Central memory CD4-positive, alpha-beta T cell (primary cell): ENCODE measurements around the gene IL24.
"Not testable (repeated sequence)": the region's sequence is repeated elsewhere in the genome, so short reads cannot be mapped to it uniquely, and the experiment has no call there.

Experiments used
- DNase-seq: peaks from one replicate; pipeline ENCODE4 v3.0.0; 2022

IL24 gene

DNA sequence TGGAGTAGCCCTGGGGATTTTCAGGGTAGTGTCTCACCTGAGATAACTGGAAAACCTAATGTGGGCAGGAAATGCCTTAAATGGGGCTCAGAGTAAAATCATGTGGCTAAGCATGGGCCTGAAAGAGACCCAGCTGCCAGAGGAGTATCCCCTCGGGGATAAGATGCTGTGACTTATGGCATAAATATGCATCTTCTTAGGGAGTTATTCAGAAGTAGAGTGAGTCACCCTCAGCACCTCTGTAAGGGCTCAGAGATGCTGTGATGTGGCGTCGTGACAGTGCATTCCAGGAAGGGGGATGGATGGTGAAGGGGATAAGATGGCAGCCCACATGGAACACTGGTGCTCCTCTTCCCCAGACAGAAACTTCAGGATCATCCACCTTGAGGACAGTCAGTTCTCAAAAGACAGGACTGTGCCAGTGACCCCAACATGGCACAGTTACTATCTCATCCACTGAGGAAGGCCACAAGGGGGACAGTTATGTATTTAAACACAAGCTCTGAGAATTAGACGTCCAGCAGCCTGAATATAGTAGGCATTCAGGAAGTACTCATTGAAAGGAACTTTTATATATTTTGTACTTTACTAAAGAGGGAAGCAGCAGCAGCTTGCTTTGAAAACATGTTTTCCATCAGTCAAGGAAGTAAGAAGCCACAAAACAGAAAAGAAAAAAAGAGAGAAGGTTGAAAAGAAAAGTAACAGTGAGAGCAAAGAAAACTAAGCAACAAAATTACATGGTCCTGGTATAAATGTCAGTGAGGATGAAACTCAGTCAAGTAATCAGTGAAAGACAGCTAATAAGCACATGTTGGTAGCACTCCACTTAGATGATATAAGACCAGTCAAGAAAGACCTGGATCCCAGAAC lies 8.3 kb downstream of the IL24 start:
- no peak for DNase-seq

DNA sequence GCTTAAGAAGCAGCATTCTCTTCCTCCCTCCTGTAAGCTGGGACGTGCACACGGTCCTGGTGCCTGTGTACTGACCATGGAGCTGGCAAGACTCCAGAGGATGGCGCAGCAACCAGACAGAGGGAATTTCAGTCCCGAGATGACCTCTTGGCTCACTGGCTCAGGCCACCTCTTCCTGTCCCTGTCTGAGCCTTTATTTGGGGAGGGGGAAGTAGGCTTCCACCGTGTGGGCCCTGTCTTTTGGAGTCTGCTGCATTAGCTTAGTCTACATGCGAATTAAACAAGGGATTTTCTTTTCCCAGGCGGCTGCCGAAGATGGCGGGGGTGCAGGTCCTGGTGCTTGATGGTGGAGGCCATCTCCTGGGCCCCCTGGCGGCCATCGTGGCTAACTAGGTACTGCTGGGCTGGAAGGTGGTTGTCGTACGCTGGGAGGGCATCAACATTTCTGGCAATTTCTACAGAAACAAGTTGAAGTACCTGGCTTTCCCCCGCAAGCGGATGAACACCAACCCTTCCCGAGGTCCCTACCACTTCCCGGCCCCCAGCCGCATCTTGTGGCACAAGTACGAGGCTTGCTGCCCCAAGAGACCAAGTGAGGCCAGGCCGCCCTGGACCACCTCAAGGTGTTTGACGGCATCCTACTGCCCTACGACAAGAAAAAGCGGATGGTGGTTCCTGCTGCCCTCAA lies 10.2 kb downstream of the IL24 start:
- no peak for DNase-seq

DNA sequence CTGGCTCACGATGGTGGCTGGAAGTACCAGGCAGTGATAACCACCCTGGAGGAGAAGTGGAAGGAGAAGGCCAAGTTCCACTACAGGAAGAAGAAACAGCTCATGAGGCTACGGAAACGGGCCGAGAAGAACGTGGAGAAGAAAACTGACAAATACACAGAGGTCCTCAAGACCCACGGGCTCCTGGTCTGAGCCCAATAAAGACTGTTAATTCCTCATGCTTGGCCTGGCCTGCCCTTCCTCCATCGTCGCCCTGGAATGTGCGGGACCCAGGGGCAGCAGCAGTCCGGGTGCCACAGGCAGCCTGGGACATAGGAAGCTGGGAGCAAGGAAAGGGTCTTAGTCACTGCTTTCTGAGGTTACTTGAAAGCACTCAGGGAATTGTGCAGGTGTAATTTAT lies 10.8 kb downstream of the IL24 start:
- DNase-seq: no peak

DNA sequence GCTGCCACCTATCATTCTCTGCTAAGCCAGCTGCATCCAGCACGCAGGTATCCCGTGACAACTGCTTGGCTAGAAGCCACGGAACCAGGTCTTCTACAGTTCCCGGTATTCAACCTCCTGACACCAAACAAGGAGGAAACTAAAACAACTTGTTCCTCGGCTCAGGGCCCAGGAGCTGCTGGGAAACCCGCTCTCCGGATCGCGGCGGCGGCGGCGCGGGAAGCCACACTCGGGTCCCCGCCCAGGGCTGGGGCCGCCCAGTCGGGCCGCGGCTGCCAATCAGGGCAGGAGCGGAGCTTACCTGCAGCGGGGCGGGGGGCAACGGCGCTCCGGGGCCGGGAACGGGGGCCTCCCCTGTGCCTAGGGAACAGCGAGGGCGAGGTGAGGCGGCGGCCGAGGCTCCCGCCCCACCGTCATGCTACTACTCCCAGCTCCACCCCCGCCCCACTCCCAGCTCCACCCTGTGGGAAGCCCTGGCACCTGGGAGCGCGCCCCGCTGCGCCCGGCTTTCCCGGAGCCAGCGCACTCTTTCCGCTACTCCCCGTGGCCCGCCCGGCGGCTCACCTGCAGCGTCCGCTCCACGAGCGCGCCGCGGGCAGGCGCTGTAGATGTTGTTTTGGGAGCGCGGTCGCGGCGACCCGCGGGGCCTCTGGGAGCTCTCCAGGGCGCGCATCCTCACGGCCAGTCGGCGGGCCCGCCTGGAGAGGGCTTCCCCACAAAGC lies 12.1 kb downstream of the IL24 start:
- DNase-seq: peak; percentile 53

DNA sequence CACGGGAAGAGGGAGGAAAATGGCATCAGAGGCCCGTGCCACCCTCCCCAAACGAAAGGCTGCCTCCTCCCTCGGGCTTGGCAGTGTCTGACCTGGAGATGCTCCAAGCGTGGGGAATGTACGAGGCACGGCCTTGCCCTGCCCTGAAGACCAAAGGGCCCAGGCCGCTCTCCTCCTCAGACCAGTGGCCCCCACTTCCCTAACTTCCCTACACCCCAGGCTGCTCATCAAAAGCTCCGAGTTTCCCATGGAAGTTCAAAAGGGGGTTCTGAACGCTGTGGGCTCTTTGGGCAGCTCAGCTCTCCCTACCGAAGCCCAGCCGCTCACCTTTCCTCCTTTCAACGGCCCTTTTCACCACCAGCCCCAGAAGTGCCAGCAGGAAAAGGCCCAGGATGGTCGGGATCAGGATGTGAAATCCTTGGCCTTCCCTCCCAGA lies 12.7 kb downstream of the IL24 start:
- no peak for DNase-seq

DNA sequence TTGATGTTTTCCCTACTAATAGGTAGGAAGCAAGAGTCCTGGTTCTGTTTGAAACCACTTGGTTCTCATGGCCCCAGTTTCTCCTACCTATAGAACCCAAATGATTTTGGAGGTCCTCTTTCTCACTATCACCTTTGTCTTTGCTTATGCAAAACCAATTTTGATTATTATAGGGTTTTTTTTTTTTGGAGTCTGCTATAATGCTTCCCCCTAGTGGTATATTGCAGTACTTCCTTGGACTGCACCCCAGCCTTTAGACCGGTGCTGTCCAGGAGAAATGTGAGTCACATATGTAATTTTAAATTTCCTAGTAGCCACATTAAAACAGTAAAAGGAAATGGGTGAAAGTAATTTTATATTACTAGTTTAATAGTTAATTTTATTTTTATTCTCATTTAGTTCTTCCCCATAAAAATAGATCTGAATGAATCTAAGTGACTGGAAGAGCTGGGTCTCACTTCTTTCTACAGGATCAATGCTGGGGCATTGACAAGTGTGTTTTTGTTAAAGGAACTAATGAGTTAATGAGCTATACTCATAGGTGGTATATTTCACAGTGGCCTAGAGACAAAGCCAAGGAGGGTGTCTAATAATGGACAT lies 13.9 kb downstream of the IL24 start:
- DNase-seq: peak; percentile 47

DNA sequence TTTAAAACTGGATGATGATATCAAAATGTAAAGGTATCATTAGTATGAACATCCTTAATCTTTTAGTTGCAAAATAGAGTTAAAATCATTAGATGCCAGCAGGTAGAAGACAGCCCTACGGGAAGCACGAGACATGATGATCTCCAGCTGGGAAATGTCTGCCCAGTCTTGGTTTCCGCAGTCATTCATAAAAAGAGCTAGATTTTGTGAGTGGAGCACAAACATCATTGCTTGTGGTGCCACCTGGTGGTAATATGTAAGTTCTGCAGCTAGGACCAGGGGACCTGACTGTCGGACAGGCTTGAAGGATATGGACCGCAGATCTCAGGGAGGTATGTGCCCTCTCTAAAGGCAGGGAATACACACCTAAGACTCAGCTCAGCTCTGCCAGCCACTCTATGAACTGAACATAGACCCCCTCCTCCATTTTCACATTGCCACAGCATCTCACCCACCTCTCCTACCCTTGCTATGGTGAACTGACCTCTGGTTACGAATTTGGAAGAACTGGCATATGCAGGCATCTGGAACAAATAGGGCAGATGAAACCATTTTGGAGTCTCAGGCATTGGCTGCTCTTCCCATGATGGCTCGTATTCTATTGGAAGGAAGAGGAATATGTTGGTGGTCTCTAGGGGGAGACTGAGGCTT lies 15.3 kb downstream of the IL24 start:
- DNase-seq: peak; percentile 65

DNA sequence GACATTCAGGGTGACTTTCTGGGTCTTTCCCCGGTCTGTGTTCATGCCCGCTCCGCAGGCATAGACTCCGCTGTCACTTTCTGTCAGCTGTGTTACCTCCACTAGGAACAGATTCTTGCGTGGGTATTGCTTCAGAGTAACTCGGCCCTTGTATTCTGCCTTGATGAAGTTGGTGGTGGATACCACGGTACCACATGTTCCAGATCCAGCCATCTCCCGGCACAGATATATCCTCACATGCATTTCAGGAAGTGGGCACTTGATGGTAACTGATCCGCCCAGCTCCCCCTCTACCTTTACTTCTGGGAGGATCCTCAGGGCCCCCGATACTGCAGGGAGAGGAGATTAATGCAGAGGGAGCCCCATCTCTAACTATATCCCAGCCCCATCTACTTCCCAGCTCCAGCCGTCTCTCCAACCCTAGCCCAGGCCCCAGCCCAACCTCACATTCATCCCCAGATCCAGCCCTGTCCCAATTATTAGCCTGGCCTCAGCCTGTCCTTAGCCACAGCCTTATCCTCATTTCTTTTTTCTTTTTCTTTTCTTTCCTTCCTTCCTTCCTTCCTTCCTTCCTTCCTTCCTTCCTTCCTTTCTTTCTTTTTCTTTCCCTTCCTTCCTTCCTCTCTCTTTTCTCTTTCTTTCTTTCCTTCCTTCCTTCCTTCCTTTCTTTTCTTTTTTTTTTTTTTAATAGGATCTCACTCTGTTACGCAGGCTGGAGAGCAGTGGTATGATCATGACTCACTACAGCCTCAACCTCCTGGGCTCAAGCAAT lies 16.7 kb downstream of the IL24 start:
- no peak for DNase-seq

DNA sequence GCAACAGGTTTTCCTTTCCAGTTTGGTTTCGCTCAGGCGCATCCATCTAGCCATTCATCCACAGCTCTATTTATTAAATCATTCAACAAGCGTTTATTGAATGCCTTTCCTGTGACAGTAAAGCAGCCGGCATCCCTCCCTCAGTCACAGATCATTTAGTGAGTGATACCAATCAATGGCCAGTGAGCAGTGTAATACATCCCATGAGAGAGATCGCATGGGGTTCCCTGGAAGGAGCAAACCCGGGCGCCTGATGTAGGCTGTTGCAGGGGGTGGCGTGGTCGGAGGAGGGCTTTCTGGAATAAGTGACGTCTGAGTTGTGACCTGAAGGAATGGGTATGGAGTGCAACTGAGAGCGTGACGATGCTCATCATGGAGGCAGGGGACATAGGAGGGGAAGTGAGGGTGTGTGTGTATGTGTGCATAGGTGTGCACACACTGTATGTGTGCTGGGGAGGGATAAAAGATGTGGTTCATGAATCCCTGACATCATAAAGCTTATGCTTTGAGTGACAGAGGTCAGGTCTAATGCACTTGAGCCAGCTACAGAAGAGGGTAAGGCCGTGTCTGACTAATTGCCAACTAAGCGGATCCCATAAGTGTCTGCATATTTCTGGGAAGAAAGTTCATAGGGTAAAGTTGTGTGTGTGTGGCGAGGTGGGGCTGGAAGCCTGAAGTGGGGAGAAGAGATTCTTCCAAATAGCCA lies 17.9 kb downstream of the IL24 start:
- DNase-seq: no peak

DNA sequence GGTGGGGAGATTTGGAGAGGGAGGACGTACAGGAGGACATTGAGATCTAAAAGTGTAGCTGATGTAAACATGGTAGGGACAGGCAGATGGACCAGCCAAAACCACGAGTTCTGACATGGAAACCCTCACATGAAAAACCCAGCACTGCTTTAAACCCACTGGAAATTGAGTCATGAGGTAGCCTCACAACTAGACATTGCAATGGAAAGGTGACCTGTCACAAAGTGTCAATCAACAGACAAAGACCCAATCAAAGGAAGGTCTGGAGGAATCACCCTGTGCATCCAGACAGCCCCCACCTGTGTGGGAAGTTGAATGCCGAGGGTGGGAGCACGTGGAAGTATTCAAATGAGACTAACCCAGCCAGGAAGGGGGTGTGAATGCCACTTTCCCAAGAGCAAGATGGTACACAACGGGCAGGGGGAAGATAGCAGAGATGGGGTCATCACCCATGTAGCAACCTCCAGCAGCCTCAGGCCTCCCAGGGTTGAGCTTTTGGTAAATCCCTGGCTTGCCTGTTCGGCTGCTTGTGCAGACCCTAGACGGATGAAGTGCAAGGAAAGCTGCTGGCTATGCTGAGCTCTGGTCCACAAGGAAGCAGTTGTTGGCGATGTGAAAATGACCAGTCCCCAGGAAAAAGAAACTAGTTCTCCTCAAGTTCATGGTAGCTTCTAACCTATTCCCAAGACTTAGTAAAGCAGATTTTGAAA lies 18.9 kb downstream of the IL24 start:
- no peak for DNase-seq

DNA sequence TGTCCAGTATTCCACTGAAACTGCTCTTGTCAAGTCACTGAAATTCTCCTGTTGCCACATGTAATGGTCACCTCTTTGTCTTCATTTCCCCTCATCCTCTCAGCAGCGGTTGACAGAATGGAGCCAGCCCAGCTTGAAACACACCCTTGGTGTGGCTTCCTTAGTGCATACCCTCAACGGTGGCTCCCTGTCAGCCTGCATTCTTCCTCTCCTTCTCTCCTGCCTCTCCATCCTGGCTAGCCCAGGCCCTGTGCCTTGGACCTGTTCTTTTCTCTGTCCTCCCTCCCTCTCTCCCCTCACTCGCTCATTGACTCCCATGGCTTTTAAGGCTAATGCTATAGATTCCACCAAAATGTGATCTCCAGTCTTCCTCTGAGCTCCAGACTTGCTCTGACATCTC lies 20.8 kb downstream of the IL24 start:
- no peak for DNase-seq

DNA sequence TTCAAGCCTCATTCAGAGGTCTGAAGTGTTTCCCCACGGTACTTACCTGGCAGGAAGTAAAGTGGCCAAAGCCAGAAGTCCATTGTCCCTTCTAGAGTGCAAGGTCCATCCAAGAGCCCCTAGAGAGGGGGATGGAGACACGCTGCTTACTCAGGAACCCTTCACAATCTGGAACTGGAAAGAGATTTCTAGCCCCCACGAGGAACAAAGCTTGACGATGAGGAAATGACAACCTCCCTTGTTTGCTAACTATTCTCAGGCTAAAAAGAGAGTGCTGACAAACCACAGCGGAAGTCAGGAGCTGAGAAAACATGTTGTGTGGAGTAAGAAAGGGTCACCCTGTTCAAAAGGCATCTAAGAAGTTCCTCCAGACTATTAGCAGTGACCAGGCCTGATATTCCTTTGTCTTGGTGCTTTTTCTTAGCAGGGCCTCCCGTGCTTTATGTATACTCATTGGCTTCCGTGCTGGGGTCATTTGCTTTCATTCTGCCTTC lies 24.6 kb downstream of the IL24 start, which contains the start of gene FCMR:
Gene FCMR (minus strand): TSS at position 170 of the 494 bp plus-strand sequence. CDS start 87 bp downstream, at position 83.
- DNase-seq: peak; percentile 71

DNA sequence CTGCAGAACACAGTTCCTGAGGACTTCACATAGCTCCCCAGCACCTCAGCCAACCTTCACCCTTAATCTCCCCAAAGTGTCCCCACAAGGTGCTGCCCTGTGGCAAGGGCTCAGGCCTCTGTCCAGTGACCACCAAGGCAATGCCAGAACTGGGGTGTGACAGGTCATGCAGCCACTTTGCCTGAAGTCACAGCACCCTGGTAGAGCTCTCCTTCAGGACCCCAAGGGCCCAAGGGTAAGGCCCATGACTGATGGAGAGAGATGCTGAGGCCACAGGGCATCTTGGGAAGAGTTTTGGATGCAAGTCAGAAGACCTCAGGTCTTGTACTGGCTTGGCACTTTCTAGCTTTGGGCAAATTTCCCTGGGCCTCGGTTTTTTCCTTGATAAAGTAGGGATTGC lies 25.3 kb downstream of the IL24 start:
- no peak for DNase-seq

DNA sequence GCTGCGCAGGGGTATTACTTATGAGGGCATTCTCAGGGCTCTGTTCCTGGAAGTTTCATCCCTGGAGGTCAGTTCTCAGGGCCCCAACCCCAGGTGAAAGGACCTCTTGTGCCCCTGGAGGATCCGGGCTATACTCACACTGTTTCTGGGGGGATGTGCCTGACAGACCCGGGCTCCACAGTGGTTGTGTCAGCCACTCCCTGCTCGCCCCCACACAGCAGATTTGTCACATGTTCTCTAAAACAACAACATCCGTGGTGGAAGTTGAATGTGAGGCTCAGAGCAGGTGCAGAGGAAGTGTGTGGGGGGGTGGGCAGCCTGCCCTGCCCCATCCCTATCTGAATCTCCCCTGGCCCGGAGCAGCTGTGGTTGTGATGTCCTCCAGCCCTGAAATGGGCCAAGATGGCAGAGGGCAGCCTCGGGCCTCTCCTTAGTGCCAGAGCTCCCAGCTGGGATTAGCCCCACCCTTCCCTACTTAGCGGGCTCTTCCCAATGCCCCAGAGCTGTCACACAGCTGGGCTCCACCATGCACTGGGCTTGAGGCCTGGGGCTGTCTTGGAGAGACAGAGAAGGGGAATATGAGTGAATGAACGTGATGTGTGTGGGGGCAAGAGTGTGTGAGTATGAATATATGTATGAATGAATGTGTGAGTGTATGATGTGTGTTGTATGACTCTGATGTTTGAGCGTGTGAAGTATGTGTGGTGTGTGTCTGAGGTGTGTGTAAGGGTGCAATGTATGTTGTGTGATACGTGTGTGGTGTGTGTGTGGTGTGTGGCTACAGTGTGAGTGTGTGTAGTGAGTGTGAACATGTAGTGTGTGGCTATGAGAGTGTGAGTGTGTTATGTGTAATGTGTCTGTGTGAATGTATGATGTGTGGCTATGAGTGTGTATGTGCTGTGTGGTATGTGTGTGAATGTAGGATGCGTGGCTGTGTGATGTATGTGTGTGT lies 26.0 kb downstream of the IL24 start:
- peak; percentile 79 for DNase-seq

DNA sequence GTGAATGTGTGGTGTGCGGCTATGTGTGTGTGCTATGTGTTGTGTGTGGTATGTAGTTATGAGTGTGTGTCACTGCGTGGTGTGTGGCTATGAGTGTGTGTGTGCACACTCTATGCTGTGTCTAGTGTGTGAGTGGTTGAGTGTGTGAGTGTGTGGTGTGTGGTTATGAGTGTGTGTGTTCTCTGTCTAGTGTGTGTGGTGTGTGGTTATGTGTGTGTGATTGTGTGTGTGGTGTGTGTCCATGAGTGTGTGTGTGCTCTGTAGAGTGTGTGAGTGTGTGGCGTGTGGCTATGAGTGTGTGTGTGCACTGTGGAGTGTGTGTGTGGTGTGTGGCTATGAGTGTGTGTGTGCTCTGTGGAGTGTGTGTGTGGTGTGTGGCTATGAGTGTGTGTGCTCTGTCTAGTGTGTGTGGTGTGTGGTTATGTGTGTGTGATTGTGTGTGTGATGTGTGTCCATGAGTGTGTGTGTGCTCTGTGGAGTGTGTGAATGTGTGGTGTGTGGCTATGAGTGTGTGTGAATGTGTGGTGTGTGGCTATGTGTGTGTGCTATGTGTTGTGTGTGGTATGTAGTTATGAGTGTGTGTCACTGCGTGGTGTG lies 26.8 kb downstream of the IL24 start:
- not testable (repeated sequence) for DNase-seq

DNA sequence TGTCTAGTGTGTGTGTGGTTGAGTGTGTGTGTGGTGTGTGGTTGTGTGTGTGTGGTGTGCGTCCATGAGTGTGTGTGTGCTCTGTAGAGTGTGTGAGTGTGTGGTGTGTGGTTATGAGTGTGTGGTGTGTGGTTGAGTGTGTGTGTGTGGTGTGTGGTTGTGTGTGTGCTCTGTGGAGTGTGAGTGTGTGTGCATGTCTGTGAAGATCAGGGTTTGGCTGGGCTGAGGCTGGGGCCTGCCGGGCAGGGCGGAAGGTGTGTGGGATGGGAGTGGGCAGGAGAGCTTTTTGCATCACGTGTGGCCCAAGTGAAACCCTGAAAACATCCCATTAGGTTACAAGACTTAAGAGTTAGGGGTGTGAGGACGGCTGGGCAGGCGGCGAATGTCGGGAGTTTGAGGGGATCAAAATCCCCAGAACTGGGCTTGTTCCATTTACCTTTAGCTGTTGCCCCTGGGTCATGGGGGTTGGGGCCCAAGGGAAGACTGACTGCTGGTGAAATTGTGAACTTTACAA lies 27.4 kb downstream of the IL24 start:
- DNase-seq: no peak

DNA sequence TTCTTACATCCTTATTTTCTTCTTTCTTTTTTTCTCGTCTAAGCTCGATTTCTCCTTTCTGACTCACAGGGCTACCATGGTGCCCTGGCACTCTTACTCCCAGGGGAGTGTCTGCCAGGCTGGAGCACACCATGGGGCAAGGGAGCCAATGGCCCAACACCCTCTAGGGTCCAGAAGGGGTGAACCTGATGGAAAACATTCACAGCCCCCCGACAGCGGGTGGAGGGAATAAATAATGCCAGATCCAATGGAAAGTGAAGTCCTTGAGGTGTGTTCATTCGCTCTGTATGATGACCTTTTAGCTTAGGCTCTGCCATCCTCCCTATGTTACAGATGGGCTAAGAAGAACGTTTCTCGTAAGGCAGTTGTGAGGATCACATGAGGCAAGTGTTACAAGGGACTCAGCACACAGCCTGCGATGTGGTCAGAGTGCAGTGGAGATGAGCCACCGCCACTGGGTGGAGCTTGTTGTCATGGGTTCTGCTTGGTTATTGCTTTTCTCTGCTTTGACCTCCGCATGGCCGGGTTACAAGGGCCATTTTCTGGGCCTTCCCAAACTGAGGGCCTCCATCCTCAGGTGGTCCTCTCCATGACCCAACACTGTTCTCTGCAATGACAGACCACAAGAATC lies 28.0 kb downstream of the IL24 start:
- peak; percentile 52 for DNase-seq

DNA sequence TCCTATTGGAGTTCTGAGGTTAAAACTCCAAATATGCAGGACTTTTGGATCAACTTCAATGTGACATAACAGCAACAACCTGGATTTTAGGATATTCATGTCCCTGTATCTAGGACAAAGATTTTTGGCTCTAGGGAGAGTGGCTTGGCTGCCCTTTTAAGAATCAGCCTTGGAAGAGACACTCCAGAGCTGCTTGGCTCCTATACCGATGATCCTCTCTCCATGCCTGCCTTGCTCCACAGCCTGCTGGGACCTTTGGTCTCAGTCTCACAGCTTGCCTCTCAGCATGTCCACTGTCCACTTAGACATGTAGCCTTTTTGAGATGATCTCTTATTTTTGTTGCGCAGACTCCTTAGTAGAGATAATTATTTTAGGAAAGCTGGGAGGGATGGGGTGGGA lies 29.0 kb downstream of the IL24 start:
- no peak for DNase-seq
